Activated T-helper 1 cell treated with anti-CD3 and anti-CD28 coated beads, Interleukin-2, amount 50 U/mL, for 16 hours (primary cell): ENCODE results near the gene ACTC1.

ENCODE experiments used
- DNase-seq, 2 donors: peaks; one replicate each; pipeline ENCODE4 v3.0.0-alpha.2; 2020; ENCODE audit warnings: low read depth in 1 of 2, low spot score in 1 of 2

ACTC1 gene

DNA sequence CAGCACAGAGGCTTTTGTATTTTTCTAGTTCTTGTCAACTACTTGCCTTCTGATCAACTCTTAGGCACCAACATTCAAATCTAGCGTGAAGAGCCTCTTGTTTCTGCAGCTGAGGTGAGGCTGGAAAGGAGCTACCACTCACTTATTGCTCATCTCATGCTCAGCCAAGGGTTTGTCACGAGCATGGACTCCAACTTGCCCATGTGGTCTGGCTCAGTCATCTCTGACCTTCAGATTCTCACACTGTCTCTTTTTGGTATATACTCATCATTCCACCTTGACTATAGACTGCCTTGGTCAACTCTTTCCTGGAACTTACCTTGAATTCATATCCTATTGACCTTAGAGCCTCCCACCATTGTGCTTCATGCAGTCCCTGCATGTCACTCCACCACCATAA lies 35.4 kb downstream of the ACTC1 start:
- no peak for DNase-seq

DNA sequence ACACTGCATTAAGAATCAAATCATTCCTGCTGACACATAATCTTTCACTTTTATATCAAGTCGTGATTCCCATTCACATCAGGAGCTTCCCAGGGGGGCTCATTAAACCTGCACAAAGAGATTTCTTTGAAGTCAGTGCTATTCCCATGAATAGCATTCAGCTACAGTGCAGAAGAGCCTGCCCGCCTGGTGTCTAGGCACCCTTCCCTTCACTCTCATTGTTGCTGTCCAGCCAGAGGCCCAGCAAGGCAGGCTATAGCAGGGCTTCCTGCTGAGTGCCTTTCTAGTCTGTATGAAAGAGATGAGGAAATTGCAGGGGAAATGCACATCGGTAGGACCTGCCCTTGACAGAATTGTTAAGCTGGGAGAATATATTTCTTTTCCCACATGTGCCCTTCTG lies 36.0 kb downstream of the ACTC1 start:
- DNase-seq = no peak

DNA sequence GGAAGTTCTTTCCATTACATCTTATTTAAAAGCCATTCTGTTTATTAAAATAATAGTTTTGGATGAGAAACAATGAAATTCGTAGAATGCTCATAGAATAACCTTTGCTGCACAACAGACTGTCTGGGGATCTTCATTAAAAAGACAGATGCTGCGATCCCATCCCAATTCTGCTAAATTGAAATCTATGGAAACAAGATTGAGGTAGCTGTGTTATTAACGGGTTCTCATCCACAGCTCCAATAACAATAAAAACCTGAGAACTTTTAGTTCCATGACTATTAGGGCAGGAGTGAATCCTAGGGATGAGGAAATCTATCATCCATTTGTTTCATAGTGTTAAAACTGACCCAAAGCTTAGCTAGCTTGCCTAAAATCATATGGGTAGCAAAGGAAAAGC lies 38.1 kb downstream of the ACTC1 start:
- no peak for DNase-seq

DNA sequence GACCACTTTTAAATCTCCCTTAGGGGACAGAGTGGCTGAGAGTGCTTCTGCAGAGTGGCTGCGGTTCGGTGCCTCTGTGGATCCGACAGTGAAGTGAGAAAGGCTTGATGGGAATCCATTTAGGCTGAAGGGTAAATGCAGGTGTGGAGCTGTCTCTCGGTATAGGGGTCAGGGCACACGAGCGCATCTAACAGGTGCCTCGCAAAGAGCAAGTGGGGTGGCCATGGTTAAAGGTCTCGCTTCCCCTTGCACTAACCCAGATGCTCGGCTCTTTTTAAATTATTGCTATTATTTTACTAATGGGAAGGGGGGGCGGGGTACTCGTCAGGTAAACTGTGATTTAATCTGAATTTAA lies 40.0 kb downstream of the ACTC1 start:
- no peak for DNase-seq

DNA sequence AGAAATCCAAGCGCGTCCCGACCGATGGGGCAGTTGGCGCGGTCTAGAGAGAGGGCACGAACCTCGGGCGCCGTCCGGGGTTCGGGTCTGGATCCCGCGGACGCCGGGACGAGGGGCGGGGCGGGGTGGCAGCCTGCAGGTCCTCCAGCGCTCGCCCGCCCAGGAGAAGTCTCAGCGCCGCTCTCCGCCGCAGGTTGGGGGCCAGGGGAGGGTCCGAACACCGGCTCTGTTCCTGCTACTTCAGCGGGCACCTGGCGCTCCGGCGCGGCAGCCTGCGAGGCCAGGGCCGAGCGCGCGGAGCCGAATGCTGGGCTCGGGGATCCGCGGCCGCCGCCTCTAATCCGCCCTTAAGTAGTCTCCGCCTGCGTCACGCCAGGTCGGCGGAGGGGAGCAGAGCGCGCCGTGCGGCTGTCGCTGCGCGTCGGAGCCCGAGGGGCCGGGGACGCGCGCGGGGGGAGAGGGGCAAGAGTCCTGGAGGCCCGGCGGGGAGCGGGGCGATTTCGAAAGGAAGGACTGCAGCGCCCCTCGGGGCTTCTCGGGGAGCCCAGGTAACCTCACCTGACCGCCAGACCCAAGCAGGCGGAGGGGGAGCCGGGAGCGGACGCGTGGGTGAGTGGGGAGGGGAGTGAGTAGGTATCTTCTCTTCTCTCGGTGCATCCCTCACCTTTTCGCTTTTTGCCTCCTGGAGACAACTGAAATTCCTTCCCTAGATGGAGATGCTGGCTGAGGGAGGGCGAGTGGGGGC lies 40.5 kb downstream of the ACTC1 start, which contains the start of gene GJD2:
GJD2 (minus strand) TSS at position 325 of the 745 bp plus-strand sequence. CDS start 510 bp downstream, outside the sequence.
- DNase-seq = no peak

DNA sequence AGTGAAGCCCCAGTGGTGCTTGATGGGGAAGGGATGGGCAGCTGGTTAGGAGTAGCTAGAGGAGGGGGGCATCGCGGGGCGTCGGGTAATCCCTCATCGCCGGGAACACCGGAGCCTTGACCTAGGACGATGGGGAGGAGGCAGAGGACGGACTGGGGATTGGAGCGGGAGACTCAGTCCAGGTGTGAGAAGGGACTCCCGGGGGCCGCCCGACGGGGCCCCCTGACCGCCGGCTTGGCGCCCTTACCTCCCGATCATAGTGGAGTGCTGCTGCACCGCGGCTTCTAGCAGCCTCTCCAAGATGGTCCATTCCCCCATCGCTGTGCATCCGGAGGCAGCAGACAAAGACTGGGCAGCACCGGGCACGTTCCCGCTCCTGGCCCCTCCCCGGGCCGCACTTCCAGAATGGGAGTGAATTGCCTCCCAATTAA lies 41.2 kb downstream of the ACTC1 start:
- no peak for DNase-seq

DNA sequence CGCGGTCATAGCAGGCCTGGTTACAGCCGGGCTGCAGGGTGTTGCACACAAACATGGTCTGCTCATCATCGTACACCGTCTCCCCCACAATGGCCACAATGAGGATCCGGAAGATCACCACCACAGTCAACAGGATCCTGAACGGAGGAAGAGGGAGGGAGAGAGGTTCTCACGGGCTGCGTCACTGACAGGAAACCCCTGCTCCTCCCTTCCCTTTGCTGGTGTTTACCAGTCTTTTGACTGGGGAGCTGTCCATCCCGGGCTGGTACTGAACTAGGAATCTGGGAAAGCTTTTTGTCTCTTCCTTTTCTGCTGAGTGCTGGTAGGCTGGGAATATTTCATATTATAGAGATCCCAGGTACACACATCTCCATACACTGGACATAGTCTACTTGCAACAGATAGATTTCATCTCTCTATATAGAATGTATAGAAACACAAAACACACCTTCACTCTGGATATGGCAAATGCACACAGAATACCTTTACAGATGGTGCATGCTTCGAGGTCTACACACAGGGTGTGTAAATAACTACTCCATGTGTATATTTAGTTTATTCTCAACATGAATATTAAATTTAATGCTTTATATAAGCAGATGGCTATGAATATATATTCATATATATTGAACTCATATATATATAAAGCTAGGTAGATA lies 42.0 kb downstream of the ACTC1 start:
- DNase-seq = no peak

DNA sequence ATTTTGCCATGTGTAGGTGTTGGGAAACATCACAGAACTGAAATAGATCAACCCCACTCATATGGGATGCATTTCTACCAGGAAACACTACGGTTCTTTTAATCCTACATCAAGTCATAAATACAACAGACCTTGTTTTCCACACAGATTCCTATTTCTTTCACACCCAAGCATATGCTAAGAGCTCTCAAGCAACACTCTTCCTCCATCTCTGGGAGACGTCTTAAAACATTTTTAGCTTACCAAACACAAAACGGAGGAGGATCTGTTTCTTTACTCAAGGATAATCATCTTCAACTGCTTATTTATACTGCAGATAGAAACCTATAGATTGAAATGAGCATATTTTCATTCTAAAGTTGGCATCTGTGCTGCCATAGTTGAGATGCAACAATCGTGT lies 45.7 kb downstream of the ACTC1 start:
- no peak for DNase-seq
